CD1c-positive myeloid dendritic cell (primary cell): ENCODE results near the gene ANXA2R.
"Not testable (repeated sequence)": the region's sequence is repeated elsewhere in the genome, so short reads cannot be mapped to it uniquely, and the experiment has no call there.

Source experiments
- DNase-seq: peaks from one replicate; pipeline ENCODE4 v3.0.0-alpha.2; 2016; ENCODE audit errors: extremely low spot score

The ANXA2R gene, protein sequence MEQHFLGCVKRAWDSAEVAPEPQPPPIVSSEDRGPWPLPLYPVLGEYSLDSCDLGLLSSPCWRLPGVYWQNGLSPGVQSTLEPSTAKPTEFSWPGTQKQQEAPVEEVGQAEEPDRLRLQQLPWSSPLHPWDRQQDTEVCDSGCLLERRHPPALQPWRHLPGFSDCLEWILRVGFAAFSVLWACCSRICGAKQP

DNA sequence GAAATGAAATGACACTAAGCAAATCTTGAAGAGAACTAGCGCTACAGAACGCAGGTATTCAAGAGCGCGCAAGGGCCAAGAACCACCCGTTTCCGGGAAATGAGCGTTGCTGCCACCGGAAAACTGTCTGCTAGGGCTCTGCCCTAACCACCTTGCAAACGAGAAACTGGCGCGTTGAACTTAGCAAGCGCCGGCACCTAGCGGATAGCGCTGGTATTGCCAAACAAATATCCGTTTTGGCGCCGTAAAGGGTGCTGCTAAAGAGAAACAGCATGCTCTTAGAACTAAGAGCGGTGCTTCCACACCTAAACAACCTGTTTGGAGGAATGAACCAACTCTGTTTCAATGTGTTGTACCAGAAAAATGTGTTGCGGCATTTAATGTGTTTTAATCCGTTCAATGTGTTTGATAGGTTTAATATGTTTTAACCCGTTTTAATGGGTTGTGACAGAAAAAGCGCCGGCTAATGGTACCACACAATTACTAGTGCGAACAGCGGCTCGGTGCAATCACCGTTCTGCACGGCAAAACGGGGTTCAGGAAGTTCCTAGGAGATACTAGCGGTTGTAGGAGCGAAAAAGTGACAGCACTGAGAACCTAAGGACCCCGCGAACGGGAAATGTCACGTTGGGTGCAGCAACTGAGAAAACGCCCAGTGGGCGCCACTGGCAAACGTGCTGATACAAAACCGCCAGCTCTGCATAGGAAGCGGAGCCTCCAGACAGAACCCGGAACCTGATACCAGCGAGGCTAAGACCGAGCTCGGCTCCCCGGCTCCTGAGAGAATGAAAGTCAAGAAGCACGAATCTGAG, at the start of gene ANXA2R:
Gene ANXA2R, minus strand, starts transcription at position 33 of the 812 bp plus-strand sequence. CDS start 273 bp downstream, outside the sequence.
- DNase-seq, result peak; percentile 98

DNA sequence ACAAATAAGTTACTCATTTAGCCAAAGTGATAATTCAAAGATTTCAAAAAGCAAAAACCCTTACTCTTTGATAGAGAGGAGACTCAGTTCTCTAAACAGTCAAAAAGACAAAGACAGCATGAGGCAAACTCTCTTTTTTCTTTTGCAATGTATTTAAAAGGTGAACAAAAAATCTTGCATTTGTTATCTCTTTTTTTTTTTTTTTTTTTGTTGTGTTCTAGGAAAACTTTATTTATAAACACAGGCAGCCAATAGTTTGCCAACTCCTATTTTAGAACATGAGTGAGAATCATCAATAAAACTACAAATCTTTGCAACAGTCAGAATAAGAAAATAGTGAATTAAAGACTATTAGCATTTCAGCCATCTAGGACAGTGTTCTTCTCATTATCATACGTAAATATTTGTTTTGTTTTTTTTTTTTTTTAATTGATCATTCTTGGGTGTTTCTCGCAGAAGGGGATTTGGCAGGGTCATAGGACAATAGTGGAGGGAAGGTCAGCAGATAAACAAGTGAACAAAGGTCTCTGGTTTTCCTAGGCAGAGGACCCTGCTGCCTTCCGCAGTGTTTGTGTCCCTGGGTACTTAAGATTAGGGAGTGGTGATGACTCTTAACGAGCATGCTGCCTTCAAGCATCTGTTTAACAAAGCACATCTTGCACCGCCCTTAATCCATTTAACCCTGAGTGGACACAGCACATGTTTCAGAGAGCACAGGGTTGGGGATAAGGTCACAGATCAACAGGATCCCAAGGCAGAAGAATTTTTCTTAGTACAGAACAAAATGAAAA, 46.2 kb upstream of the ANXA2R start:
- not testable (repeated sequence) for DNase-seq

DNA sequence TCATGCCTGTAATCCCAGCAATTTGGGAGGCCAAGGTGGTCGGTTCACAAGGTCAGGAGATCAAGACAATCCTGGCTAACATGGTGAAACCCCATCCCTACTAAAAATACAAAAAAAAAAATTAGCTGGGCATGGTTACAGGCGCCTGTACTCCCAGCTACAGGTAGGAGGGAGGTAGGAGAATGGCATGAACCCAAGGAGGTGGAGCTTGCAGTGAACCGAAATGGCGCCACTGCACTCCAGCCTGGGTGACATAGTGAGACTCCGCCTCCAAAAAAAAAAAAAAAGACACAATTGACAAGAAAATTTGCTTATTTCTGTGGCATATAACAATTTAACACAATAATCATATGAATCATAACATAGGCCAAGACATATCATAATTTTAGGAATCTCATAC, 45.3 kb upstream of the ANXA2R start:
- no peak for DNase-seq

DNA sequence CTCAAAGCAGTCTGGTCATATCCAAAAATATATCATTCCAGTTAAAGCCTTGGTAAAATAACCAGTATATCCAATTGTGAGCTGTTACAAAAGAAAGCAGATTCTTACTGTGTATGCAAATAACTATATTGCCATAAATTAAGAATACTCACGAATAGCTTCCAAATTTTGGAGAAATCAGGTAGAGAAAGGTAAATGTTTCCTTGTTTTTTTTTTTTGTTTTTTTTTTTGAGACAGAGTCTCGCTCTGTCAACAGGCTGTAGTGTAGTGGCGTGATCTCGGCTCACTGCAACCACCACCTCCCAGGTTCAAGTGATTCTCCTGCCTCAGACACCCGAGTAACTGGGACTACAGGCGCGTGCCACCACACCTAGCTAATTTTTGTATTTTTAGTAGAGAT, 44.3 kb upstream of the ANXA2R start:
- DNase-seq, result not testable (repeated sequence)

DNA sequence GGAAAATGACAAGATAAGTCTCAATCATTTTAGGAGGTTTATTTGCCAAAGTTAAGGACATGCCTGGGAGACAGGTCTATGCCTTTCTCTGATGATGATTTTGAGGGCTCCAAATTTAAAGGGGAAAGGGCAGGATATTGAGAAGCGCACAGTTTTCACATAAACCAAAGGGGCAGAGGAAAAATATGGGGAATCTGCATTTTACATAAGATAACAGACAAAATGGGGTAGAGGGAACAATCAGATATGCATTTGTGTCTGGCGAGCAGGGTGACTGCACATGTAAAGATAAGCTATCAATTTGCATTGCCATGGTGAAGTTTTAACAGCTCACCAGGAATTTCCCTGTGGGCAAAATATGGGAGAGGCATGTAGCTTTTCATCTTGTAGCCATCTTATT, 41.2 kb upstream of the ANXA2R start:
- DNase-seq, result not testable (repeated sequence)

DNA sequence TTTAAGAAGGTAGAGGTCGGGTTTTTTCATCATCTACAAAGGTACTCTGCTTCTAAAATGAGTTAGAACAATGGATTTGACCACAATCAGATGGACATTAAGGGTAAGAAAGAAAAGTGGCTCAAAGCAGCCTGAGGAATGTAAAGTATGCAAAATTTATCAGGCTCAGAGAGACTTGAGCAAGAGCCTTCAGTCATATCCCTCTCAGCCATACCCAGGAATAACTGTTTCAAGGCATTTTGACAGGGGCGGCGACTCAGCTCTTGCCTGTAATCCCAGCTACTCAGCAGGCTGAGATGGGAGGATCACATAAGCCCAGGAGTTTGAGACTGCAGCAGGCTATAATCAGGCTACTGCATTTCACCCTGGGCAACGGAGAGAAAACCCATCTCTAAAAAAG, 38.8 kb upstream of the ANXA2R start:
- DNase-seq, result no peak

DNA sequence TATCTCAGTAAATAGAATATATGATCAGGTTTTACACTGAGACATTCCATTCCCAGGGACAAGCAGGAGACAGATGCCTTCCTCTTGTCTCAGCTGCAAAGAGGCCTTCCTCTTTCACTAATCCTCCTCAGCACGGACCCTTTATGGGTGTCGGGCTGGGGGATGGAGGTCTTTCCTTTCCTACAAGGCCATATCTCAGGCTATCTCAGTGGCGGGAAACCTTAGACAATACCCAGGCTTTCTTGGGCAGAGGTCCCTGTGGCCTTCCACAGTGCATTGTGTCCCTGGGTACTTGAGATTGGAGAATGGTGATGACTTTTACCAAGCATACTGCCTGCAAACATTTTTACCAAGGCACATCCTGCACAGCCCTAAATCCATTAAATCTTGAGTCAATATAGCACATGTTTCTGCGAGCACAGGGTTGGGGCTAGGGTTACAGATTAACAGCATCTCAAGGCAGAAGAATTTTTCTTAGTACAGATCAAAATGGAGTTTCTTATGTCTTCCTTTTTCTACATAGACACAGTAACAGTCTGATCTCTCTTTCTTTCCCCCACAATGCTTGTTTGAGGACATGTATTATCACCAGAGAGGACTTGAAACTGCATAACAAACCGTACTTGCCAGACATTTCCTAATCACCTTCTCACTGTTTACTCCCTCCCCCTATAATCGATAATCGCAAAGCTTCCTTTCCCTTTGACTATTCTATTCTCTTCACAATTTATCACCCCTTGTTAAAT, 37.5 kb upstream of the ANXA2R start:
- not testable (repeated sequence) for DNase-seq

DNA sequence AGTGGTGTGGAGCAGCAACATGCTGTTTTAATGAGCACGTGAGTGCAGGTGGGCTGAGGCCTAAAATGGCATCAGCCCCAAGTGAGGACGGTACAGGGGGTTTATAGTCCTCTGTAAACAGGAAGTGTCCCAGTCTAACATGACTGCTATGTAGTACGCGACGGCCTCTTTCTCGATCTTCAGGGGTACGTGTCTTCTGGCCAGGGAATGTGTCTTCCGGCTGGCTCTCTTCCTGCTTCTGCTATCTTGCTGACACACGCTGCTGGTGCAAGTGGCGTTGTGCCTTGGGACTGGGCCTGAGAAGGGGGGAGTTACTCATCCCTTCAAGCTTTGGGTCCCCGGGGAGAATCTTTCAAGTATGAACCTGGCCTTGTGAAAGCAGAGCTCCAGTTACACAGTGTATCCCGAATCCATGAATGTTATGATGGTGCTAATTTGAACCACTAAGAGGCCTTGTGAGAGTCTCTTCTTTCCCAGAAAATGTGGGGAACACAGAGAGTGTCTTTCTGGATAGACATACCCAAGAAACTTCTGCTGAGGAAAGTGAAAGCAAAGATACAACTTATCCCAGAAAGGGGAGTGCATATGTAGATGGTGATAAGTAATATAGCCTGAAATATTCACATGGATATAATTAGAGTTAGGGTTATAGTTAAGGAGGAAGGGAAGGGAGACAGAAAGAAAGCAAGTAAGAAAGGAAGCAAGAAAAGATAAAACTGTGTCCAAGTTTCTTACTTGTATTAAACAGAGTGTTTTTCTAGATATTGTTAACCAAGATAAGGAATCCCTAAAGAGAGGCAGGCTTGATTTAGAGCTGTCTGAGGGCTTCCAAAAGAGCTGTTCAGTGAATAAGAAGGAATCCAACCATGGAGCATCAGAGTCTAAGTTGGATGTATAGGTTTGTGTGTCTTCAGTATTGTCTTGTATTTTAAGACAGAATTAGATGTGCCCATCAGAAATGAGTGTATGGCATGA, 35.5 kb upstream of the ANXA2R start:
- DNase-seq, result no peak

DNA sequence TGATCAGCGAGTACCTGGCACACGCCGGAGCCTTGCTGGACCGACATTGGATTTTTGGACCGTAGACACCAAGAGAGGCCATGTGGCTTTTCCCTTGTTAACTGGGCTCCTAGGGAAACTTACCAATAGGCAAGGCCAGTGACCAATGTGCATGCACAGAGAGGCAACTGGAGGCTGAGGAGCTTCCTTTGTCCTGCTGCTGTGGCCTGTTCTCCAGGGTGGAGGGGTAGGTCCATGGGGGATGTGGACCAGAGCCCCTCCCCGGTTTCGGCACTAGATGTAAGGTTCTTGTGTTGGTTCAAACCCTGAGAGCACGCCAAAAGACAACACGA, 34.8 kb upstream of the ANXA2R start:
- no peak for DNase-seq

DNA sequence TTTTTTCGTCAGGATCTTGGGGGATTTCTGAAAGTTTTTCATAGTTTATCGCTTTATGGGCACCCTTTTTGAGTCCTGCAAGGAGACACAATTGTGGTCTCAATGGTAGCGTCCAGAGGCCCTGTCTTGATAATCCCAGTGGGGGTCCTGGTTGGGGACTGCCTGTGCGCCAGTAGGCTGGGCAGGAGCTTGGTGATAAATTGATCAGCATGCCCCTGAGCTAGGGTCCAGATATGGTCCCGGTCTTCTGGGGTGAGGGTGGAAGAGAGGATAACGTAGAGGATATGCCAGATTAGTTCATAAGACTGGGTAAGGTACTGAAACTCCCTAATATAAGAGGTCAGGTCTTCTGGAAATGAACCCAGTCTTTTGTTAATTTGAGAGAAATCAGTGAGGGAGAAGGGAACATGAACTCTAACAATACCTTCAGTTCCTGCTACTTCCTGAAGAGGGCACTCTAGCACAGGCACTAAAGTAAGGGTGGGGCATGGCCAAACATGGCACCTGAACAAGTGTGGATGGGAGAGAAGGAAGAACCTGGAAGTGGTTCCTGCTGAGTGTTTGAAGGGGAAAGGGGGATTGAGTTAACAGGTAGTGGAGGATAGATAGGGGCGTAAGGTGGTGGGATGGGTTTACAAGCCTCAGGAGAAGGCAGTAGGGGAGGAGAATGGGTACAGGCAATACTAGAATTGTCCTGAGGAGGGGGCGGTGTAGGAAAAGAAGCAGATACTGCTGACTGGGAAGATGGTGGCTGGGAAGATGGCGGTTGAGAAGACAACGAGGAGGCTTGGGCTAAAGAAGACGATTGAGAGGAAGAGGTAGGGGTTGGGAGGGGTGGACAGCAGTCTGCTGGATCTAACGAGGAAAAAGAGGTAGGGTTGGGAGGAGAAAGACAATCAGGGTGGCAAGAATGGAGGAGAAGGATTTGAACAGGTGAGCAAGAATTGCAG, 33.8 kb upstream of the ANXA2R start:
- DNase-seq, result peak; percentile 60

DNA sequence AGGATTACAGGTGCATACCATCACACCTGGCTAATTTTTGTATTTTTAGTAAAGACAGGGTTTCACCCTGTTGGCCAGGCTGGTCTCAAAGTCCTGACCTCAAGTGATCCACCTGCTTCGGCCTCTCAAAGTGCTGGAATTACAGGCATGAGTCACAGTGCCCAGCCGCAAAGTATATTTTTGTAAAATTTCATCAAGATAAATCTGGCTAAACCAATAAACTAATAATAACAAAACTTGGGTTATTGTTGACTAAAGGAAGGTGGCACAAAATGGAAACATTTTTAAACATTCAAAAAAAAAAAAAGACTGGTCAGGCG, 29.2 kb upstream of the ANXA2R start:
- DNase-seq, result not testable (repeated sequence)

DNA sequence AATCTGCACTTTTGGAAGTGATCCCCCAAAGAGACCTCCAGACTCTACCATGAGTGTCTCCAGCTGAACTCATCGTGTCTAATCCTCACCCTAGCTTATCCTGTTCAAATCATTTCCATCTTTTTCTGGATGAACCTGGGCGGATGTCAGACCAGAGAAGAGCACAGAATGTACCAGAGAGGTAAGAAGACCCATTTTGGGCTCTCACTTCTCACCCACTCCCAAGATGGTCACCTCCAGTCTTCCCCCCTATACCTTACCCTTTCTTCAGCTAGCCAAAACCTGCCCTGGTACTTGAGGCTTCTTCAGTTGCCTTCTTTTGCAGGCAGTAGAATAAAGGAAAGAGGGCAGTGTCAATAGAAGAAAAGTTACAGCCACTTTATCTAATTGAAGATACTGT, 27.9 kb upstream of the ANXA2R start:
- no peak for DNase-seq

DNA sequence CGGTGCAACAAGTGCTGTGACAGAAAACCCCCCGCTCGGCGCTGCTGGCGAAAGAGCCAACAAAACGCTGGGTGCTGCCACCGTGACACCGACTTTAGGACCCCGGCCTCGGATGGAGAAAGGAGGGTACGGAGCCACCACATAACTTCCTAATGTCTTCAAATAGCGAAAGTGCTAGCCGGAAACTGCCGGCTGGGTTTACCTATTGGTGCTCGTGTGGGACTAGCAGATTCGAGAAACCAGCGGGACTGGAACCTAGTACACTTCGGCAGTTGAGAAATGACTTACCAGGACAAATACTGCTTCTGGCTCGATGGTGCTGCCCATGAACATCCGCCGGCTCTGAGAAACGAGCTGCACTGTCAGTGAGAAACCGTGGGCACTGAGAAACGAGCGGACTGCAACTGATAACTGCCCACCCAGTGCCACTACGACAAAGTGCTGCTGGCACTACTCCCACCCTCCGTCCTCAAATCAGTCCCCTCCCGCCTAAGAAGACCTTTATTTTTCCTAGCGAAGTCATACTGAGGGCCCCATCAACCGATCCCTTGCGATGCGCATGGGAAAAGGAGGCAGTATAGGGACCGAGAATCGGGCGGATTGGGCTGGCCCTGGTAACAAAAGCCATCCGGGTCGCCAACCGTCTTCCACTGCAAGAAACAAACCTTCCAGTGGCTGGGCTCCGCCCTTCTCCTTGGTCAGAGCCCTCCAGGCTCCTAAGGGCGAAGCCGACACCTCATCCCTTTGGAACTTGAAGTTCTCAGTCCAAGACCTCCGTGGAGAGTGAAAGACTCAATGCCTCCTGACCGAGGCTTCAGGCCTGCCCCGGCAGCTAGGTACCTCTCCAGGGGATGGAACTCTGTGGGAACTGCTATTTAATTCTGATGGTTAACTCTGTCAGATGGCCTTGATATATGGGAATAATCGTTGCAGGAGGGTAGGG, 27.0 kb upstream of the ANXA2R start:
- peak; percentile 95 for DNase-seq

DNA sequence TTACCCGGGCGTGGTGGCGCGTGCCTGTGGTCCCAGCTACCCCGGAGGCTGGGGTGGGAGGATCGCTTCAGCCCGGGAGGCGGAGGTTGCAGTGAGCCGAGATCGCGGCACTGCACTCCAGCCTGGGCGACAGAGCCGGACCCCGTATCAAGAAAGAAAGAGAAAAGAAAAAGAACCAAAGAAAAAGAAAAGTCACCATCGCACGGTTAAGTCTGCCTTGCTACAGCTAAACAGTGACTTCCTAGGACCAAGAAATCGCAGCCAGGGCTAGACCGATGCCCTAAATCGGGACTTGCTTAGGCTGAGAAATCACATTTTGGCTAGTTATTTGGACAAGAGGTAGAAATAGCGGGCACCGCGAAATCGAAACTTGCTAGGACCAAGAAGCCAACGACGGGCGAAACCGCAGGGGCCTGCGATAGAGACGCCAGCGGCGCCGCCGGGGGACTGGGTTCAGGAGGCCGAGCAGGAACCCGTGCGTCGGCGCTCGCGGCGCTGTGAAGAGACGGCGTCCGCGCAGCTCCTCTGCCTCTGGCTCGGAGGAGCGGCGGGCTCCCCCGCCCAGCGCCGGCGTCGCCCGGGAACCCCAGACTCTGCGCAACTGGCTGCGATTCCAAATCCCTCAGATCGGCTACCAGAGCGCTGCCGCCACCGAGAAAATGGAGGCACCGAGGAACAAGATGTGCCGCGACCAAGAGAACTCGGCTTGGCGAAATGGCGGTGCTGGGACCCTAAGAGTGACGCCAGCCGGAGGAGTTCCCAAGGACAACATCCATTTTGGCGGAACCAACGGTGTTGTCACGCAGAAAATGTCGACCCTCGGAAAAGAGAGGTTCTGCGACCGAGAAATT, 26.1 kb upstream of the ANXA2R start:
- DNase-seq, result peak; percentile 82

DNA sequence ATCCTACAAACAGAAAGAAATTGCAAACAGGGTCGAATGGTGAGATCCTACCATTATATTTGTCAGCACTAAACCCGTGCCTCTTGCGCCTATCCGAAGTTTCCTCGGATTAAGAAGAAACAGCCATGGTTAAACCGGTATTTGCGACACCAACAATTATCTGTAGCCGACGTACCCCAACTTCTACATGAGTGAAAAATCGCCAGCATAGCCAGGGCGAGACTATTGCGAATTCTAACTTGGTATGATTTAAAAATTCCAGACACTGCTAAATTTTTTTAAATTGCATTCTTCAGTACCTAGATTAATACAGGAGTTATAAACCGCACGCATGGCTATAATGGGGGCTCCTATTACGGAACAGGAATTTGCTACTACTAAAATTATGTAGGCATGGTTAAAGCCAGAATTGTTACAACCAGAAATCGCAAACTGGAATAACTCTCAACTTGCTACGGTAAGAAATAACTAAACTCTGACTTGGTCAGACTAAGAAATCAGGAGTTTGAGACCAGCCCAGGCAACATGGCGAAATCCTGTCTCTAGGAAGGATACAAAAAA, 25.3 kb upstream of the ANXA2R start:
- DNase-seq, result peak; percentile 43

DNA sequence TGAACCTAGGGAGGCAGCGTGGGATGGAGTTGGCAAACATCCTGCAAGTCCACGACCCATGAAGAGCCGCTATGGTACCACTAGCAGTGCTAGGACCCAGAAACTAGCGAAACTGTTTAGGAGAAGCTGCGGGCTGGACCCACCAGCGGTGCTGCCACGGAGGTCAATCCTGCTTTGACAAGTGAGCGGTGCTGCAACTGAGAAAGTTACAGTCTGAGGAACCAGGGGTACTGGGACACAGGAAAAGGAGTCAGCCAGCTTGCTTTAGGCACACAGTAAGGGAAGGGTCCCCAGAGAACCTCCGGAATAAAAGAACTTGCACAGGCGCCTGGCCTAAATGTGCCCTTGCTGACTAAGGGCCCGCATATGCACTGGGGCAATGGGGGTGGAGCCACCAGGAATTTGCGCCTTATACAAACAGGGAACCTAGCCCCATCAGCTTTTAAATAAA, 23.6 kb upstream of the ANXA2R start:
- peak; percentile 10 for DNase-seq

DNA sequence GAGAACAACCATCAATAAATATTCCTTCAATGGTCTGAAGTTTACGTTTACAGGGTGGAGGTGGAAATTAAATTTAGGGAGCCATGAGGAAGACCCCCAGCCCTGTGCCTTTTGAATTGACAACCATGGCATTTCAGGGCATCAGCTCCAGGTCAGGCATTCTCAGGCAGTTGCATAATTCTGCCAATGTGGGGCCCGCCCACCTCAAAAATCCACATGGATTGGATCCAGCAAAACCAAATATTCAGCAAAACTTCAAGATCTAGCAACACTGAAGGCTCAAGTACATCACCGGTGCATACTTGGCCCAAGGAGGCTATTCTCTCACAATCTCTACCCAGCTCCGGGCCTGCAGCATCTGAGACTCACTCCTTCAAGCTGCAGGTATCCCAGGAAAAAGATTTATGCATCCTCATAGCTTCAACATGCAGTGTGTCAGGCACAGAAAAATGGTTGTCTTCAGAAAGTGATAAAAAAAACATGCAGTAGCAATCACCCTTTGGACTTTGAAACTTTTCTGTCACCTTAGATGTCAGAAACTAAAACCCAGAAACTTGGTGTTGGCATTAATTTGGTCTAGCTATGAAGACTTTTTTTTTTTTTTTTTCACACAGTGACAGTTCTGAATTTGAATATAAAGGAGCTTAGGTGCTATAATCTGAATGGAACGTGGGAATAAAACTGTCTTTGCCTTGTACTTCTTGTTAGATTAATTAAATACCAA, 21.4 kb upstream of the ANXA2R start:
- DNase-seq, result no peak
